Fibroblast of skin of abdomen (primary cell): Measurements from ENCODE around the gene TBC1D12.

Experiments used
- DNase-seq: peaks from one replicate; pipeline ENCODE4 v3.0.0-alpha.2; 2013

Gene TBC1D12

GRCh38 chr10:94546049-94546900 is 143.9 kb downstream of the TBC1D12 start:
- peak; percentile 4 for DNase-seq

GRCh38 chr10:94546901-94547185 is 144.5 kb downstream of the TBC1D12 start:
- peak; percentile 4 for DNase-seq

- DNase-seq = no peak
These were observed 146.9 kb downstream of the TBC1D12 start for GRCh38 chr10:94549221-94549620.

DNA sequence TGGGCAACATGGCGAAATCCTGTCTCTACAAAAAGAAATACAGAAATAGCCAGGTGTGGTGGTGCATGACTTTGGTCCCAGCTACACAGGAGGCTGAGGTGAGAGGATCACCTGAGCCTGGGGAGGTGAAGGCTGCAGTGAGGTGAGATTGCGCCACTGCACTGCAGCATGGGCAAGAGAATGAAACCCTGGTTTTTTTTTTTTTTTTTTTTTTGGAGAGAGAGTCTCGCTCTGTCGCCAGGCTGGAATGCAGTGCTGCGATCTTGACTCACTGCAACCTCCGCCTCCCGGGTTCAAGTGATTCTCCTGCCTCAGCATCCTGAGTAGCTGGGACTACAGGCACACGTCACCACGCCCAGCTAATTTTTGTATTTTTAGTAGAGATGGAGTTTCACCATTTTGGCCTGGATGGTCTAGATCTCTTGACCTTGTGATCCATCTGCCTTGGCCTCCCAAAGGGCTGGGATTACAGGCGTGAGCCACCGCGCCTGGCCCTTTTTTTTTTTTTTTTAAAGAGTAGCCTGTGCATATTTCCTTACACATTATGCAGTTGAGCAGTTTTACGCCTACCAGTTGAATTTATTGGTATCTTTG is 165.5 kb downstream of the TBC1D12 start:
- peak; percentile 3 for DNase-seq

DNA sequence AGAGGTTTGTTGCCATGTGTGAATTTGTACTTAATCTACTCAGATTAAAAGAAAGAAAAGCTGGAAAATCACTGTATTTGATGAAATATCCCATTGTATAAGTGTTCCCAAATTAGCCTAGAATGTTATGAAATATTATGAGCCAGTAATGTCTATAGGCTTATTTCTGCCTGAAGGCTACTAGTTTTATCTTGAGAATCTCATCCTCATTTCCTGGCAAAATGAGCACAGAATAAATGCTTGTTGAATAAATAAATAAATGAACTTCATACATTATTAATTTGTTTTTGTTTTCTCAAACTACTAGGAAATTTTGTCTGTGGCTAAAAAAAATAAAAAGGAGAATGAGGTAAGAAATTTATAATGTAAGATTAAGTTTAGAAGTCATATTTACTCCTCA is 168.7 kb downstream of the TBC1D12 start:
- DNase-seq = no peak

DNA sequence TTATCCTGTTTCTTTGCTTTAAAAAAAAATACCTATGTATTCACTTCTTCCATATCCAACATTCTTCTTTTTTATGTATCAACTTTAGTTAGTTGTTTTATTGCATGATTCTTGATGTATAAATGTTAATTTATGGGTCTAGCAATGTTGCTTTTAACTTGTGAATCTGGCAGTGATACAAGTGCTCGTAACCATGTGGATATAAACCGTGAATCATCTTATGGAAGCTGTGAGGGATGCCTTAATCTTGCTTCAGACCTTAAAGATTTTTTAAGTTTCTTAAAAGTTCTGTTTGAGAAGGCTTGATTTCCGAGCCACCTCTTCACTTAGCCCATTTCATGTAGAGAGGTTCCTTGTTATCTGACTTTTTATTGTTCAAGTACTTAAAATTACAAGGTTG is 169.2 kb downstream of the TBC1D12 start:
- peak; percentile 33 for DNase-seq

GRCh38 chr10:94578790-94579189 is 176.4 kb downstream of the TBC1D12 start:
- no peak for DNase-seq

DNA sequence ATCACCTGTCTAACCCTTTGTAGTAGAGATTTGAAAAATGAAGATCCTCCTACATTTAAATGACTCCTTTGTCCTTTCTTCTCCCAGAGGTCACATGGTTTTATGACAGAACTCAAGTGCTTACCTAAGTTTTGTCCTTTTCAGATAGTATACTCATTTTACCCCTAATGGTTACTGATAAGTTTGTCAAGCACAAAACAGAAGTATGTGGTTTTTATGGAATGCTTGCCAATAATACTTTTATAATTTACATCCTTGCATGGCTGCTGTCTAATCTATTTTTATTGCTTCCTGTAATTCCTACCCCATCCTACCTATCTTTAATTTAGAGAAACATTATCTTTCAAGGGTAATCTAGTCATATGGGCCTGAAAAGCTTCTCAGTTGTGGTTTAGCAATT is 180.8 kb downstream of the TBC1D12 start:
- DNase-seq = no peak
